Stomach (tissue), 9 donors: ENCODE measurements around the gene ZNF221. TPM values are rescaled to one million over a fixed set of nuclear protein-coding genes. Genes with fewer than 3 reads are reported as not detected.
A peak's percentile ranks its signal among the peaks of the same experiment; 100 is the strongest.

Experiments
- DNase-seq, 2 donors: peaks; one replicate each; pipeline versions ENCODE4 v3.0.0 to v3.0.0-alpha.2; 2013 to 2019
- H3K27ac ChIP-seq, 5 donors: fragments of 200-600 bp in 4 of 5; sonication (generic) in 4 of 5; one replicate each; pipeline ENCODE4 v1.5.1; 2013 to 2019; ENCODE audit warnings: mild to moderate bottlenecking in 1 of 5, moderate library complexity in 1 of 5
- H3K27me3 ChIP-seq, 3 donors: fragments of 200-600 bp; sonication (generic); one replicate each; pipeline ENCODE4 v1.5.1; 2017 to 2019; ENCODE audit warnings: mixed run types in 1 of 3
- H3K36me3 ChIP-seq, 4 donors: fragments of 200-600 bp; sonication (generic); 1 replicate in 3 of 4; 2 replicates in 1 of 4; pipeline ENCODE4 v1.5.1; 2016 to 2019
- H3K4me1 ChIP-seq, 4 donors: fragments of 200-600 bp; sonication (generic); one replicate each; pipeline ENCODE4 v1.5.1; 2016 to 2019
- H3K4me3 ChIP-seq, 4 donors: fragments of 200-600 bp; sonication (generic) in 3 of 4; one replicate each; pipeline ENCODE4 v1.5.1; 2016 to 2019; ENCODE audit warnings: mild to moderate bottlenecking in 1 of 4
- H3K9me3 ChIP-seq, 4 donors: fragments of 200-600 bp; sonication (generic); one replicate each; pipeline ENCODE4 v1.5.1; 2016 to 2019
- EP300 ChIP-seq: sonication (generic); formaldehyde crosslinking; IDR thresholded peaks from one replicate; pipeline ENCODE4 v1.6.1; 2017; ENCODE audit warnings: antibody characterized with exemption
- POLR2A ChIP-seq, 4 donors: fragments of 450-650 bp; IDR thresholded peaks; one replicate each; pipeline ENCODE4 v1.6.1; 2016; ENCODE audit warnings: antibody characterized with exemption in 4 of 4, control low read depth in 2 of 4, mild to moderate bottlenecking in 1 of 4, moderate library complexity in 1 of 4
- POLR2AphosphoS5 ChIP-seq, 3 donors: sonication (generic); formaldehyde crosslinking; IDR thresholded peaks; one replicate each; pipeline ENCODE4 v1.6.1; 2016; ENCODE audit warnings: antibody characterized with exemption in 3 of 3
- WGBS, 5 donors: extraction: QIAGEN DNeasy Blood & Tissue Kit in 3 of 5; methylation state at CpG; one replicate each; pipeline versions ENCODE4 v1.1.5 to v1.1.7; 2013 to 2018; 5-methylcytosine and 5-hydroxymethylcytosine counted together
- intact Hi-C: fragments of 100-400 bp; cut with DNase I; formaldehyde crosslinking; loops from one replicate; pipeline ENCODE4 v1.15.1; 2023; ENCODE audit warnings: low total_unique reads
- polyA plus RNA-seq, 3 donors: library from polyadenylated mRNA; stranded (reverse); fragments of 200-250 nt; gene quantifications; one replicate each; pipeline ENCODE4 v1.2.3, GENCODE V29; 2013
- total RNA-seq, 5 donors: library from RNA; depleted of rRNA; stranded (reverse); fragments of >200 nt; gene quantifications; one replicate each; pipeline versions ENCODE4 v1.1.0 to v1.2.3, GENCODE V29; 2014 to 2016
- TF ChIP-seq, protein P1 (sequence below), 7 experiments: fragments of 450-650 bp in 4 of 7; fragments of 200-600 bp in 3 of 7; sonication (generic) in 3 of 7; IDR thresholded peaks; one replicate each; pipeline ENCODE4 v1.5.1; 2016 to 2019; ENCODE audit warnings: antibody characterized with exemption in 7 of 7, control low read depth in 2 of 7, mild to moderate bottlenecking in 1 of 7
- donor health status: healthy with polysubstance abuse.
- donor health status: Bipolar disorder and iron deficiency.
- donor health status: healthy.

ZNF221 gene
- total and polyA plus RNA-seq, 8 donors = 0.31 to 12.1 (median 1.4) TPM; not detected in 1

DNA sequence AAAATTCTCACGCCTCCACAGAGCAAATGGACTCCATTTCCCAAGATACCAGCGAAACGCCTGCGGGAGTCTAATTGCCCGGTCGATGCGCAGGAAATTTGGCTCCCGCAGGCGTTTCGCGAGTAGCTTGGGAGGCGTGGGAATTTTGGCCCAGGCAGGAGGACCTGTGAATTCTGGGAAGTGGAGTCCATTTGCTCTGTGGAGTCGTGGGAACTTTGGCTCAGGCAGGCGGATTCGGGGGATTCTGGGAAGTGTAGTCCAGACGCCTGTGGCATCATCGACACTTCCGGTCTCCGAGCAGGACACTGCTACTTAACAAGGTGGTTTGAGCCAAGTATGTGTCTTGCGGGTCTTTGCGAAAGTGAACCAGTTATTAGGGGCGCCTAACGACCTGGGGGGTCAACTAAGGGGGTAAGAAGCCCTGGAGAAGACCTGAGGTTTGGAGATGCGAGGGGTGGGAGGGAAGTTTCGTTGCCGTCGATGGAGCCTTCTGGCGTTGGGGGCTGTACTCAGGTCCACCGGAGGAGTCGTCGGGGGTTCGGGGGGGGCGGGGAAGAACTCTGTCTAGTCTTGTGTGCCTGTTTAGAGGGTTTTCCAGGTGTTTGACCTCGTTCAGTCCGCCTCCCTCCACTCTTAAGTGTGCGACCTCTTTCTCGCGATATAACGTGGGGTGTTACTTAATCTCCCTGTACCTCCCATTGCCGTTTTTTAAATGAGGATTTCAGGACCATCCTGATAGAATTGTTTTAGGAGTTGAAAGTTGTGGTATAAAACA, 33.1 kb downstream of the ZNF221 start, which contains the start of gene ZNF155:
Gene ZNF155 (plus strand): TSS at position 277 of the 775 bp plus-strand sequence. CDS start 4,356 bp downstream, outside the sequence.
- H3K4me1 ChIP-seq = peaks cover 6 to 22% (median 16%) of the 10 kb centered on the region in 4 donors
- H3K9me3 ChIP-seq = peaks cover 4 to 38% (median 29%) of the 10 kb centered on the region in 4 donors
- peak; percentile 54 to 77 (median 74) for TF ChIP-seq POLR2AphosphoS5 (IDR thresholded peaks at IDR 0.05)
- no peak for TF ChIP-seq EP300
- peak within 1 kb of the TSS; percentile 69 to 87 (median 75) for H3K27ac ChIP-seq
- H3K27me3 ChIP-seq = no peaks in the 10 kb centered on the region
- peak within 1 kb of the TSS; percentile 67 to 92 (median 76) for H3K4me3 ChIP-seq
- intact Hi-C loops = no loop called here
- H3K36me3 ChIP-seq = peaks cover 6 to 14% (median 10%) of the 10 kb centered on the region in 4 donors
- 0 to 1% (median 0%) methylated on average over 33 to 40 of the region's 40 CpGs for WGBS, 5 donors
- peak; percentile 90 to 98 for DNase-seq

DNA sequence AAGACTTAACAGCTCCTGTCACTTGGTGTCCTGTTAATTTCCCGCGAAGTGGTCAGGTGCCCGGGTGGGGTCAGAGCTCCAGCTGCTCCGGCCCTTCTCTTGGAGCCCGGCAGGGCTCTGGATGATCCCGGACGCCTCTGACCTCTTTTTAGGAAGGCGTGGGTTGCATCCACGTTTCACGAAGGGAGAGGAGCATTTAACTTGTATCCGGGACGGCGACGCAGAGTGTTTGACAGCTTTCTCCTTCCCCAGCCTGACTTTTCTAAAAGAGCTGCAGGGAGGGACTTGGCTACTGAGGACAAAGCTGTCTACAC, 33.6 kb downstream of the ZNF221 start:
- no peak for DNase-seq
- Histone ChIP-seq H3K4me3 (peak overlapping the region; percentile 67 to 92 (median 76)), H3K36me3 (peaks cover 11 to 19% (median 16%) of the 10 kb centered on the region in 4 donors), H3K27me3 (no peaks in the 10 kb centered on the region), H3K27ac (peak overlapping the region in 4 of 5 donors; percentile 70 to 87 (median 80)), H3K9me3 (peaks cover 0 to 38% (median 25%) of the 10 kb centered on the region in 4 donors), H3K4me1 (peaks cover 6 to 22% (median 16%) of the 10 kb centered on the region in 4 donors)
- intact Hi-C loops = no loop called here
- 2 to 4% (median 3%) methylated on average over 14 of the region's 14 CpGs for WGBS, 5 donors
- no peak for TF ChIP-seq POLR2AphosphoS5 (IDR thresholded peaks at IDR 0.05)
- TF ChIP-seq, protein P1, sequence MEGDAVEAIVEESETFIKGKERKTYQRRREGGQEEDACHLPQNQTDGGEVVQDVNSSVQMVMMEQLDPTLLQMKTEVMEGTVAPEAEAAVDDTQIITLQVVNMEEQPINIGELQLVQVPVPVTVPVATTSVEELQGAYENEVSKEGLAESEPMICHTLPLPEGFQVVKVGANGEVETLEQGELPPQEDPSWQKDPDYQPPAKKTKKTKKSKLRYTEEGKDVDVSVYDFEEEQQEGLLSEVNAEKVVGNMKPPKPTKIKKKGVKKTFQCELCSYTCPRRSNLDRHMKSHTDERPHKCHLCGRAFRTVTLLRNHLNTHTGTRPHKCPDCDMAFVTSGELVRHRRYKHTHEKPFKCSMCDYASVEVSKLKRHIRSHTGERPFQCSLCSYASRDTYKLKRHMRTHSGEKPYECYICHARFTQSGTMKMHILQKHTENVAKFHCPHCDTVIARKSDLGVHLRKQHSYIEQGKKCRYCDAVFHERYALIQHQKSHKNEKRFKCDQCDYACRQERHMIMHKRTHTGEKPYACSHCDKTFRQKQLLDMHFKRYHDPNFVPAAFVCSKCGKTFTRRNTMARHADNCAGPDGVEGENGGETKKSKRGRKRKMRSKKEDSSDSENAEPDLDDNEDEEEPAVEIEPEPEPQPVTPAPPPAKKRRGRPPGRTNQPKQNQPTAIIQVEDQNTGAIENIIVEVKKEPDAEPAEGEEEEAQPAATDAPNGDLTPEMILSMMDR (IDR thresholded peaks at IDR 0.05) = no peak
- TF ChIP-seq EP300 = no peak
- TF ChIP-seq POLR2A (IDR thresholded peaks at IDR 0.05) = no peak

DNA sequence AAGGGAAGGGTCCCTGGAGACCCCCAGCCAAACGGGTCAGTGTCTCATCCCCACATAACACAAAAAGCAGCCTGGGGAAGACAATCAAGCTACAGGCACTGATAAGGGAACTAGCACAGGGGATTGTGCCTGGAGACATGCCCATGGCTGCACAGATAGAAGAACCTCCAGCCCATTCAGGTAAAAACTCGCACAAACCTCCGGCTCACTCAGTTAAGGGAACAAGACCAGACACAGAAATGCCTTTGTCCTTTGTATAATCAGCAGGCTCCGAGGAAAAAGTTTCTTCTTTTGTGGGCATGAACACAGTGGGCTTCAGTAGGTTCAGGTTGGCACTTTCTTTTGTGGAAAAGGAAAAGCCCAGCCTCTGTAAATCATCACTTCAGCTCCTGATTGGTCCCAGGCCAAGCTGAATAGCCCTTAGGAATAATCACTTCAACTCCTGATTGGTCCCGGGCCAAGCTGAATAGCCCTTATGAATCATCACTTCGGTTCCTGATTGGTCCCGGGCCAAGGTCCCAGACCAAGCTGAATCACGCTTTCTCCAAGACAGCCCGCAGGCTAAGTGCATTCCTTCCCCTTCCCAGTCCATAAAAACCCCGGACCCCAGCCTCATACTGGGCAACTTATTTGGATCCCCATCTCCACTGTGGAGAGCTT, 46.7 kb downstream of the ZNF221 start:
- intact Hi-C loops = no loop called here
- peaks cover 30 to 53% (median 51%) of the 10 kb centered on the region in 4 donors for H3K36me3 ChIP-seq
- no peaks in the 10 kb centered on the region for H3K27me3 ChIP-seq
- 83 to 94% (median 91%) methylated on average over 10 of the region's 10 CpGs for WGBS, 5 donors
- TF ChIP-seq POLR2AphosphoS5 (IDR thresholded peaks at IDR 0.05) (no peak), EP300 (no peak), POLR2A (IDR thresholded peaks at IDR 0.05) (no peak)
- TF ChIP-seq, protein P1 (IDR thresholded peaks at IDR 0.05) = no peak
- DNase-seq = no peak
- peaks cover 4 to 56% (median 44%) of the 10 kb centered on the region in 4 donors for H3K9me3 ChIP-seq
- H3K4me1 ChIP-seq = peaks cover 0 to 8% (median 5%) of the 10 kb centered on the region in 4 donors
- no peak overlapping the region for H3K4me3 ChIP-seq
- H3K27ac ChIP-seq = no peak overlapping the region

DNA sequence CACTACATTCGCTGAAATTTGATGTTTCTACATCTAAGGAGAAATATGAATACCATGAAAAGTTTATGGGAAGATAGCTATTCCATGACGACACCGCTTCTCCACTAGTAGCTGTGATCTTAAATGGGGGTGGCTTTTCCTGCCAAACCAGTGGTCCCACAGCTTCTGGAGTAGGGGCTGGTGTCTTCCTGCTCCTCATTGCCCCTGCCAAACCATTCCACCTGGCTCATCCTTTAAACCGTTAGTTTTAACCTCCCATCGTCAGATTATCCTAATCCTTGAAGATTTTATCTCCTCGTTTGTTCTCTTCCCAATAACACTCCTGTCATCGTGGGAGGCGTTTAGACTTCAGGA, 51.2 kb downstream of the ZNF221 start:
- intact Hi-C loops = no loop called here
- Histone ChIP-seq H3K27me3 (no peaks in the 10 kb centered on the region), H3K36me3 (peaks cover 5 to 24% (median 14%) of the 10 kb centered on the region in 4 donors), H3K4me3 (peak overlapping the region; percentile 76 to 83 (median 78)), H3K4me1 (peaks cover 7 to 29% (median 17%) of the 10 kb centered on the region in 4 donors), H3K27ac (peak overlapping the region in 4 of 5 donors; percentile 74 to 86 (median 77)), H3K9me3 (peaks cover 7 to 36% (median 30%) of the 10 kb centered on the region in 4 donors)
- TF ChIP-seq POLR2AphosphoS5 (IDR thresholded peaks at IDR 0.05) = no peak
- TF ChIP-seq, protein P1 (IDR thresholded peaks at IDR 0.05) = no peak
- no peak for TF ChIP-seq POLR2A (IDR thresholded peaks at IDR 0.05)
- TF ChIP-seq EP300 = no peak
- WGBS, 5 donors = 10 to 15% (median 11%) methylated on average over 8 of the region's 8 CpGs
- no peak for DNase-seq
